HepG2 (cell line): Measurements from ENCODE around the gene LIPE. TPM values are rescaled to one million over a fixed set of nuclear protein-coding genes. Genes with fewer than 3 reads are reported as not detected.

Experiments
- ATAC-seq: fragments of 200-7000 bp; cut with Tn5 transposase; 3 replicates; pipeline ENCODE4 v1.9.1; 2020; ENCODE audit warnings: mild to moderate bottlenecking, moderate library complexity
- BruUV-seq: library from RNA; stranded (reverse); fragments of 400-500 nt; replicated peaks from 2 replicates; lab custom pipeline; 2021; lab: Mats Ljungman, UMichigan
- CTCF ChIA-PET: fragments of 300-600 bp; formaldehyde crosslinking; extraction: SDS; loops from one replicate; lab custom pipeline; 2021; ENCODE audit warnings: low total read pairs, inconsistent platforms, low intra/inter-chr PET ratio; lab: Yijun Ruan, JAX
- POLR2A ChIA-PET: fragments of 350-600 bp; sonication (Branson Sonifier 250); formaldehyde crosslinking; loops from one replicate; lab custom pipeline; 2020; ENCODE audit warnings: antibody characterized with exemption, inconsistent platforms; lab: Yijun Ruan, JAX
- DNase-seq: peaks from one replicate; pipeline ENCODE4 v3.0.0-alpha.2; 2015; ENCODE audit warnings: low spot score
- FAIRE-seq: peaks from 3 replicates; lab custom pipeline; 2011; peaks lifted over from hg19 to GRCh38; lab: Jason Lieb, UNC
- H2AFZ ChIP-seq: one replicate; pipeline ENCODE4 v1.6.1; 2011; ENCODE audit warnings: low read length, inconsistent platforms
- H3K27ac ChIP-seq: fragments of 300-600 bp; 3 replicates; pipeline ENCODE4 v1.8.0; 2011; ENCODE audit warnings: mixed run types, mild to moderate bottlenecking, mixed read lengths, low read length, inconsistent platforms; ENCODE audit not compliant: insufficient read depth; ENCODE audit errors: extremely low read length
- H3K27me3 ChIP-seq, 2 experiments: fragments of 200-600 bp in 1 of 2; 2 replicates in 1 of 2; 3 replicates in 1 of 2; pipeline versions ENCODE4 v1.6.0 to v1.8.0; 2011; ENCODE audit warnings: low read length in 2 of 2, mild to moderate bottlenecking in 2 of 2, moderate library complexity in 2 of 2, inconsistent platforms in 1 of 2; ENCODE audit not compliant: insufficient read depth in 2 of 2, control insufficient read depth in 1 of 2
- H3K36me3 ChIP-seq, 2 experiments: fragments of 200-600 bp in 1 of 2; replicated peaks in 1 of 2; 2 replicates in 1 of 2; 3 replicates in 1 of 2; pipeline versions ENCODE4 v1.5.1 to v1.8.0; 2011; ENCODE audit warnings: low read length in 2 of 2, inconsistent platforms in 1 of 2; ENCODE audit not compliant: insufficient read depth in 2 of 2, control insufficient read depth in 1 of 2
- H3K4me1 ChIP-seq: 2 replicates; pipeline ENCODE4 v1.5.1; 2012; ENCODE audit warnings: low read length, inconsistent platforms; ENCODE audit not compliant: insufficient read depth
- H3K4me2 ChIP-seq: 2 replicates; pipeline ENCODE4 v1.6.0; 2011; ENCODE audit warnings: low read depth, low read length, inconsistent platforms
- H3K4me3 ChIP-seq, 3 experiments: fragments of 200-600 bp in 1 of 3; sonication (generic), shearing (Covaris generic) in 1 of 3; replicated peaks in 1 of 3; 2 replicates each; pipeline ENCODE4 v1.5.1; 2011 to 2016; ENCODE audit warnings: low read length in 3 of 3, inconsistent platforms in 2 of 3, low read depth in 2 of 3, mild to moderate bottlenecking in 2 of 3, control low read depth in 1 of 3, mixed read lengths in 1 of 3; ENCODE audit not compliant: insufficient read depth in 1 of 3
- H3K79me2 ChIP-seq: one replicate; pipeline ENCODE4 v1.6.1; 2011; ENCODE audit warnings: low read length, inconsistent platforms; ENCODE audit not compliant: insufficient read depth
- H3K9ac ChIP-seq: 2 replicates; pipeline ENCODE4 v1.6.0; 2011; ENCODE audit warnings: mild to moderate bottlenecking, low read depth, low read length, inconsistent platforms; ENCODE audit not compliant: insufficient read depth
- H3K9me3 ChIP-seq: 2 replicates; pipeline ENCODE4 v1.5.1; 2012; ENCODE audit warnings: mild to moderate bottlenecking, low read length
- H4K20me1 ChIP-seq: 2 replicates; pipeline ENCODE4 v1.6.0; 2011; ENCODE audit warnings: inconsistent platforms, mild to moderate bottlenecking, low read length, moderate library complexity; ENCODE audit not compliant: insufficient read depth
- EED ChIP-seq: sonication (generic); formaldehyde crosslinking; IDR thresholded peaks from 2 replicates; pipeline ENCODE4 v1.5.0; 2020; ENCODE audit warnings: mild to moderate bottlenecking, missing genetic modification reagents
- ETV5 ChIP-seq: IDR thresholded peaks from 2 replicates; pipeline ENCODE4 v1.6.1; 2018; ENCODE audit warnings: missing biosample characterization, missing genetic modification reagents, inconsistent platforms, borderline replicate concordance
- GATAD2A ChIP-seq: IDR thresholded peaks from 2 replicates; pipeline ENCODE4 v1.6.1; 2016
- KLF6 ChIP-seq: IDR thresholded peaks from 2 replicates; pipeline ENCODE4 v1.8.0; 2016; ENCODE audit warnings: missing biosample characterization, missing genetic modification reagents
- PHF8 ChIP-seq: sonication (generic); formaldehyde crosslinking; IDR thresholded peaks from 2 replicates; pipeline ENCODE4 v1.5.0; 2020; ENCODE audit warnings: missing genetic modification reagents
- POLR2G ChIP-seq: fragments of 200-400 bp; formaldehyde crosslinking; IDR thresholded peaks from 2 replicates; pipeline ENCODE4 v1.6.1; 2018; ENCODE audit warnings: mild to moderate bottlenecking, low read depth, low read length, moderate library complexity
- SAP130 ChIP-seq: IDR thresholded peaks from 2 replicates; pipeline ENCODE4 v1.6.1; 2016; ENCODE audit warnings: low read depth
- SNRNP70 ChIP-seq: fragments of 200-400 bp; formaldehyde crosslinking; IDR thresholded peaks from 2 replicates; pipeline ENCODE4 v1.6.1; 2017; ENCODE audit warnings: mild to moderate bottlenecking, low read depth, low read length, moderate library complexity
- SOX6 ChIP-seq, 2 experiments: fragments of 450-650 bp in 1 of 2; sonication (generic) in 1 of 2; formaldehyde crosslinking in 1 of 2; IDR thresholded peaks; 2 replicates each; pipeline versions ENCODE4 v1.4.0 to v1.6.1; 2017 to 2020; ENCODE audit warnings: antibody characterized with exemption in 1 of 2, mild to moderate bottlenecking in 1 of 2, missing genetic modification reagents in 1 of 2
- TBX2 ChIP-seq: sonication (generic); formaldehyde crosslinking; IDR thresholded peaks from 2 replicates; pipeline ENCODE4 v1.5.0; 2020; ENCODE audit warnings: missing genetic modification reagents, mild to moderate bottlenecking, borderline replicate concordance
- TRIM24 ChIP-seq: sonication (generic); formaldehyde crosslinking; IDR thresholded peaks from 2 replicates; pipeline ENCODE4 v1.8.0; 2022; ENCODE audit warnings: mild to moderate bottlenecking, missing genetic modification reagents
- ZFP90 ChIP-seq: sonication (generic); formaldehyde crosslinking; IDR thresholded peaks from 2 replicates; pipeline ENCODE4 v1.8.0; 2022; ENCODE audit warnings: missing genetic modification reagents, mild to moderate bottlenecking, inconsistent platforms, borderline replicate concordance
- ZFY ChIP-seq: sonication (generic); formaldehyde crosslinking; IDR thresholded peaks from 2 replicates; pipeline ENCODE4 v1.4.0; 2020; ENCODE audit warnings: missing genetic modification reagents
- ZMYM2 ChIP-seq: sonication (generic); formaldehyde crosslinking; IDR thresholded peaks from 2 replicates; pipeline ENCODE4 v1.8.0; 2022; ENCODE audit warnings: mild to moderate bottlenecking, missing genetic modification reagents
- WGBS: methylation state at CpG from one replicate; pipeline ENCODE4 v1.1.6; 2017; ENCODE audit warnings: low lambda C conversion rate; 5-methylcytosine and 5-hydroxymethylcytosine counted together
- in situ Hi-C: cut with HindIII; loops from 2 replicates; pipeline ENCODE4 v1.10.0; 2017; ENCODE audit warnings: low pct_unique_long_range_greater_than_20kb; ENCODE audit not compliant: extremely low pct_ligation_motif_present
- intact Hi-C: fragments of 100-400 bp; cut with micrococcal nuclease; formaldehyde crosslinking; loops from one replicate; pipeline ENCODE4 v1.10.0; 2022; ENCODE audit not compliant: unreplicated experiment
- polyA plus RNA-seq, 8 experiments: library from polyadenylated mRNA; depleted of rRNA in 3 of 8; stranded (reverse) in 7 of 8; unstranded in 1 of 8; fragments of >200 nt; fragmentation: Illumina TruSeq in 4 of 8; extraction: Trizol in 4 of 8; gene quantifications; 2 replicates each; pipeline versions ENCODE4 v1.2.1 to v1.2.3, GENCODE V29; 2011 to 2016; ENCODE audit warnings: low read depth in 4 of 8, missing spikeins in 1 of 8, mixed read lengths in 1 of 8; ENCODE audit not compliant: insufficient read depth in 1 of 8
- total RNA-seq, 5 experiments: library from RNA; depleted of rRNA; stranded (reverse); fragments of >200 nt; fragmentation: Illumina TruSeq; extraction: Trizol; gene quantifications; 2 replicates each; pipeline ENCODE4 v1.2.3, GENCODE V29; 2016; ENCODE audit warnings: low read depth in 1 of 5
- TF ChIP-seq, protein P1 (sequence below): IDR thresholded peaks from 2 replicates; pipeline ENCODE4 v1.4.0; 2020; ENCODE audit warnings: mild to moderate bottlenecking, missing genetic modification reagents
- TF ChIP-seq, protein P2 (sequence below): sonication (generic); formaldehyde crosslinking; conservative IDR thresholded peaks from 2 replicates; pipeline ENCODE4 v1.4.0; 2020; ENCODE audit warnings: mild to moderate bottlenecking, missing genetic modification reagents, moderate library complexity

Gene LIPE
- total and polyA plus RNA-seq, 2 of the 13 experiments (the other 11 are each of a cell fraction or from before 2014, with no cell fraction given): not detected

DNA sequence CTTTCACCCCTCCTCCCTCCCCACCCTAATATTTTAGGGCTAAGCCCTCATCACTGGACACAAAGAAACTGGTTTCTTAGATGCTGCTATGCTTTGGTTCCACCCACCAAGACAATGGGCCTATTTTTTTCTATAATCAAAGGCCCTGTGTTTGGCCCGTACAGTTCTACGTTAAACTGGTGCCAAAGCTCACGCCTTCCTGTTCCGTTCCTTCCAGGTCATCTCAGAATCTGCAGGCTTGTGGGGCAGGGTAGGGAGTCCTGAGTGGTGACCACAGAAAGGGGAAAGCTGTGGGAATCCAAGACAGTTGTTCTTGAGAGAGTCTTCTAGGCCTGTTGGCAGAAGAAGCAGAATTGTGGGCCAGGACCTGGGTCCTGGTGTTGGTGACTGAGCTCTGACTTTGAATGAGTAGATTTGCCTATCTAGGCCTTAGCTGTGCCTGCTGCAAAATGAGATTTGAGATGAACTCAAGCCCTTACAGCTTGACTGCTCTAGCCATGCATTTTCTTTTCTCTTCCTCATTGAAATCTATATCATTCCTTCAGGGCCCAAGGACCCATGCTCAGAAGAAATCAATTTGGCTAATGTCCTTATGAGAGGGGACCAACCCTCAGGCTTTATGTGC lies 34.6 kb upstream of the LIPE start:
- BruUV-seq: TSS peak; percentile 84
- H3K27ac ChIP-seq: peak overlapping the region; percentile 69
- H3K27me3 ChIP-seq: no peaks in the 10 kb centered on the region
- no peaks in the 10 kb centered on the region for H3K79me2 ChIP-seq
- H3K9ac ChIP-seq: peak overlapping the region; percentile 39; the same call in 1 of the 2 replicates
- DNase-seq (peak; percentile 52), ATAC-seq (peak; percentile 72), FAIRE-seq (peak; percentile 60)
- H4K20me1 ChIP-seq: no peaks in the 10 kb centered on the region
- H3K4me1 ChIP-seq: peaks cover 60% of the 10 kb centered on the region
- H3K36me3 ChIP-seq: no peaks in the 10 kb centered on the region
- in situ Hi-C loops (no loop called here), intact Hi-C loops (loop anchor here (2.0 to 5.0 kb wide), 2 partner anchors 19 to 35 kb away; no protein-coding TSS in a partner anchor)
- peak overlapping the region; percentile 59 for H3K4me2 ChIP-seq
- H2AFZ ChIP-seq: no peak overlapping the region
- H3K9me3 ChIP-seq: no peaks in the 10 kb centered on the region
- ChIA-PET POLR2A (interaction anchor here (1.2 to 1.6 kb wide), 3 partner anchors 12 to 66 kb away, joined by 3 to 9 read pairs (median 6); partner anchors contain the start of gene CEACAM1), CTCF (interaction anchor here (1.6 kb wide), 1 partner anchor 68 kb away, joined by 4 read pairs; no protein-coding TSS in a partner anchor)
- WGBS: 8% methylated on average over 4 of the region's 4 CpGs
- H3K4me3 ChIP-seq: no peak overlapping the region
- TF ChIP-seq SAP130 (CRISPR knock-in tag) (peak; percentile 17; the same call in 1 of the 2 replicates), TBX2 (CRISPR knock-in tag) (peak; percentile 31; the same call in 1 of the 2 replicates), ZFP90 (CRISPR knock-in tag) (no peak), KLF6 (CRISPR knock-in tag) (no peak), SNRNP70 (no peak), EED (CRISPR knock-in tag) (no peak), POLR2G (peak; percentile 60), ZMYM2 (no peak), PHF8 (CRISPR knock-in tag) (0 out of 2 replicates have a peak, but pooled peaks have one; percentile 19), SOX6 (IDR thresholded peaks at IDR 0.05) (no peak), SOX6 (CRISPR knock-in tag; IDR thresholded peaks at IDR 0.05) (peak; percentile 69), GATAD2A (CRISPR knock-in tag) (peak; percentile 30; the same call in 1 of the 2 replicates), TRIM24 (CRISPR knock-in tag) (no peak), ETV5 (CRISPR knock-in tag) (peak; percentile 25; the same call in 1 of the 2 replicates), ZFY (peak; percentile 57; the same call in 1 of the 2 replicates)
- TF ChIP-seq, protein P1, sequence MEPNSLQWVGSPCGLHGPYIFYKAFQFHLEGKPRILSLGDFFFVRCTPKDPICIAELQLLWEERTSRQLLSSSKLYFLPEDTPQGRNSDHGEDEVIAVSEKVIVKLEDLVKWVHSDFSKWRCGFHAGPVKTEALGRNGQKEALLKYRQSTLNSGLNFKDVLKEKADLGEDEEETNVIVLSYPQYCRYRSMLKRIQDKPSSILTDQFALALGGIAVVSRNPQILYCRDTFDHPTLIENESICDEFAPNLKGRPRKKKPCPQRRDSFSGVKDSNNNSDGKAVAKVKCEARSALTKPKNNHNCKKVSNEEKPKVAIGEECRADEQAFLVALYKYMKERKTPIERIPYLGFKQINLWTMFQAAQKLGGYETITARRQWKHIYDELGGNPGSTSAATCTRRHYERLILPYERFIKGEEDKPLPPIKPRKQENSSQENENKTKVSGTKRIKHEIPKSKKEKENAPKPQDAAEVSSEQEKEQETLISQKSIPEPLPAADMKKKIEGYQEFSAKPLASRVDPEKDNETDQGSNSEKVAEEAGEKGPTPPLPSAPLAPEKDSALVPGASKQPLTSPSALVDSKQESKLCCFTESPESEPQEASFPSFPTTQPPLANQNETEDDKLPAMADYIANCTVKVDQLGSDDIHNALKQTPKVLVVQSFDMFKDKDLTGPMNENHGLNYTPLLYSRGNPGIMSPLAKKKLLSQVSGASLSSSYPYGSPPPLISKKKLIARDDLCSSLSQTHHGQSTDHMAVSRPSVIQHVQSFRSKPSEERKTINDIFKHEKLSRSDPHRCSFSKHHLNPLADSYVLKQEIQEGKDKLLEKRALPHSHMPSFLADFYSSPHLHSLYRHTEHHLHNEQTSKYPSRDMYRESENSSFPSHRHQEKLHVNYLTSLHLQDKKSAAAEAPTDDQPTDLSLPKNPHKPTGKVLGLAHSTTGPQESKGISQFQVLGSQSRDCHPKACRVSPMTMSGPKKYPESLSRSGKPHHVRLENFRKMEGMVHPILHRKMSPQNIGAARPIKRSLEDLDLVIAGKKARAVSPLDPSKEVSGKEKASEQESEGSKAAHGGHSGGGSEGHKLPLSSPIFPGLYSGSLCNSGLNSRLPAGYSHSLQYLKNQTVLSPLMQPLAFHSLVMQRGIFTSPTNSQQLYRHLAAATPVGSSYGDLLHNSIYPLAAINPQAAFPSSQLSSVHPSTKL (CRISPR knock-in tag): 0 out of 2 replicates have a peak, but pooled peaks have one; percentile 16
- TF ChIP-seq, protein P2, sequence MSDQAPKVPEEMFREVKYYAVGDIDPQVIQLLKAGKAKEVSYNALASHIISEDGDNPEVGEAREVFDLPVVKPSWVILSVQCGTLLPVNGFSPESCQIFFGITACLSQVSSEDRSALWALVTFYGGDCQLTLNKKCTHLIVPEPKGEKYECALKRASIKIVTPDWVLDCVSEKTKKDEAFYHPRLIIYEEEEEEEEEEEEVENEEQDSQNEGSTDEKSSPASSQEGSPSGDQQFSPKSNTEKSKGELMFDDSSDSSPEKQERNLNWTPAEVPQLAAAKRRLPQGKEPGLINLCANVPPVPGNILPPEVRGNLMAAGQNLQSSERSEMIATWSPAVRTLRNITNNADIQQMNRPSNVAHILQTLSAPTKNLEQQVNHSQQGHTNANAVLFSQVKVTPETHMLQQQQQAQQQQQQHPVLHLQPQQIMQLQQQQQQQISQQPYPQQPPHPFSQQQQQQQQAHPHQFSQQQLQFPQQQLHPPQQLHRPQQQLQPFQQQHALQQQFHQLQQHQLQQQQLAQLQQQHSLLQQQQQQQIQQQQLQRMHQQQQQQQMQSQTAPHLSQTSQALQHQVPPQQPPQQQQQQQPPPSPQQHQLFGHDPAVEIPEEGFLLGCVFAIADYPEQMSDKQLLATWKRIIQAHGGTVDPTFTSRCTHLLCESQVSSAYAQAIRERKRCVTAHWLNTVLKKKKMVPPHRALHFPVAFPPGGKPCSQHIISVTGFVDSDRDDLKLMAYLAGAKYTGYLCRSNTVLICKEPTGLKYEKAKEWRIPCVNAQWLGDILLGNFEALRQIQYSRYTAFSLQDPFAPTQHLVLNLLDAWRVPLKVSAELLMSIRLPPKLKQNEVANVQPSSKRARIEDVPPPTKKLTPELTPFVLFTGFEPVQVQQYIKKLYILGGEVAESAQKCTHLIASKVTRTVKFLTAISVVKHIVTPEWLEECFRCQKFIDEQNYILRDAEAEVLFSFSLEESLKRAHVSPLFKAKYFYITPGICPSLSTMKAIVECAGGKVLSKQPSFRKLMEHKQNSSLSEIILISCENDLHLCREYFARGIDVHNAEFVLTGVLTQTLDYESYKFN (CRISPR knock-in tag): 0 out of 2 replicates have a peak, but pooled peaks have one; percentile 27
